ENCODE results near the gene NOL7. TPM values are rescaled to one million over a fixed set of nuclear protein-coding genes. Genes with fewer than 3 reads are reported as not detected.

NOL7 gene
- total RNA-seq, 4 donors from 2014 or later: 108 to 187 (median 125) TPM

DNA sequence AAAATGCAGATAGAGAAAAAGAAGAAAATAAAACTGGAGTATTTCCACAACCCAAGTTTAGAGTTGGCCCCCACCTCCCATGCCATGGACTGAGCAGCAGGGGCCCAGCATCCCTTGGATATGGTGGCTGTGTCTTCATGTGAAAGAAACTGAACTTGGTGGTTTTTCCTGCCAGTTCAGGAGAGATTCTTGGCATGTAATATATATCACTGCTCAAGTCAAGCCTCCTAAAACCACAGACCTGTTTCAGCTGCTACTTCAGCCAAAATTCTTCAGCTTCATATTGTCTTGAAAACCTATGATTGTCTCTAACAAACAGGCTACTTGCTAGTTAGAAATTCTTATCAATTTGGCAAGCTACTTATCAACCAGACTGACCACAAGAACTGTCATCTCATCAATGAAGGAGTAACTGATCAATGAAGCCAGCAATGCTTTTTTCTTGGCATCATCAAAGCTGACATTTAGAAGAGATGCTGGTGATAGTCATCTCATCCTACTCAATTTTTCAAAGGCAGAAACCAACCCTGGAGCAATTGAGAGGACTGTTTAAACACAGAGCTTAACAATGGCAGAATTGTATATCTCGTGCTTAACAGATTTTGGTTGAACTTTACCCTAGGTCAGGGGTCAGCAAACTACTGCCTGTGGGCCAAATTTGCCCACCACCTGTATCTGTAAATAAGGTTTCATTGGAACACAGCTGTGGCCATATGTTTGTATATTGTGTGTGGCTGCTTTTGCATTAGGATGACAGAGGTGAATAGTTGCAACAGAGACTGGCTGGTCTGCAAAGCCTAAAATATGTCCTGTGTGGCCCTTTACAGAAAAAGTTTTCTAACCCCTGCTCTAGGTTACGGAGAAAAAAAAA, 10.4 kb upstream of the NOL7 start:
- TF ChIP-seq, protein P1, sequence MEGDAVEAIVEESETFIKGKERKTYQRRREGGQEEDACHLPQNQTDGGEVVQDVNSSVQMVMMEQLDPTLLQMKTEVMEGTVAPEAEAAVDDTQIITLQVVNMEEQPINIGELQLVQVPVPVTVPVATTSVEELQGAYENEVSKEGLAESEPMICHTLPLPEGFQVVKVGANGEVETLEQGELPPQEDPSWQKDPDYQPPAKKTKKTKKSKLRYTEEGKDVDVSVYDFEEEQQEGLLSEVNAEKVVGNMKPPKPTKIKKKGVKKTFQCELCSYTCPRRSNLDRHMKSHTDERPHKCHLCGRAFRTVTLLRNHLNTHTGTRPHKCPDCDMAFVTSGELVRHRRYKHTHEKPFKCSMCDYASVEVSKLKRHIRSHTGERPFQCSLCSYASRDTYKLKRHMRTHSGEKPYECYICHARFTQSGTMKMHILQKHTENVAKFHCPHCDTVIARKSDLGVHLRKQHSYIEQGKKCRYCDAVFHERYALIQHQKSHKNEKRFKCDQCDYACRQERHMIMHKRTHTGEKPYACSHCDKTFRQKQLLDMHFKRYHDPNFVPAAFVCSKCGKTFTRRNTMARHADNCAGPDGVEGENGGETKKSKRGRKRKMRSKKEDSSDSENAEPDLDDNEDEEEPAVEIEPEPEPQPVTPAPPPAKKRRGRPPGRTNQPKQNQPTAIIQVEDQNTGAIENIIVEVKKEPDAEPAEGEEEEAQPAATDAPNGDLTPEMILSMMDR (IDR thresholded peaks at IDR 0.05): no peak
- TF ChIP-seq EP300 (IDR thresholded peaks at IDR 0.05): no peak
- no peak for TF ChIP-seq POLR2A (IDR thresholded peaks at IDR 0.05)
- H3K4me1 ChIP-seq: no peaks in the 10 kb centered on the region
- DNase-seq (ENCODE audit: low spot score in 2 of 2): no peak
- no peak overlapping the region for H3K27ac ChIP-seq
- H3K9me3 ChIP-seq: no peaks in the 10 kb centered on the region
- 58 to 62% methylated on average over 2 of the region's 2 CpGs for WGBS, 2 donors
- no peaks in the 10 kb centered on the region for H3K27me3 ChIP-seq
- H3K36me3 ChIP-seq: peaks cover 0 to 63% (median 0%) of the 10 kb centered on the region in 3 donors
- no peak overlapping the region for H3K4me3 ChIP-seq

- TF ChIP-seq POLR2A (IDR thresholded peaks at IDR 0.05) (no peak), EP300 (IDR thresholded peaks at IDR 0.05) (no peak)
- TF ChIP-seq, protein P1 (IDR thresholded peaks at IDR 0.05): no peak
- H3K4me1 ChIP-seq: no peaks in the 10 kb centered on the region
- no peak for DNase-seq (ENCODE audit: low spot score in 2 of 2)
- H3K36me3 ChIP-seq: peaks cover 0 to 58% (median 0%) of the 10 kb centered on the region in 3 donors
- H3K4me3 ChIP-seq: no peak overlapping the region
- H3K27ac ChIP-seq: no peak overlapping the region
- H3K27me3 ChIP-seq: no peaks in the 10 kb centered on the region
- no peaks in the 10 kb centered on the region for H3K9me3 ChIP-seq
- 88% methylated on average over 4 of the region's 4 CpGs for WGBS, 2 donors
Measured at GRCh38 chr6:13605634-13606033, 9.5 kb upstream of the NOL7 start.

DNA sequence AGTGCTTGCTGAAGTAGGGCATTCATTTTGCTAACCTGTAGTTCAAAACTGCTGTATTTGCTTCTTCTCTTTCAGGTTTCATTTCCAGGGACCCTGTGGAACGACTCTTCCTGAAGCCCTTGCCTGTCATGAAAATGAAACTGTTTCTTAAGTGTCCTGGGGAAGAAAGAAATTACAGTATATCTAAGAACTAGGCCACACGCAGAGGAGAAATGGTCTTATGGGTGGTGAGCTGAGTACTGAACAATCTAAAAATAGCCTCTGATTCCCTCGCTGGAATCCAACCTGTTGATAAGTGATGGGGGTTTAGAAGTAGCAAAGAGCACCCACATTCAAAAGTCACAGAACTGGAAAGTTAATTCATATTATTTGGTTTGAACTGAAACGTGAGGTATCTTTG, 3.4 kb upstream of the NOL7 start:
- Histone ChIP-seq H3K36me3 (peaks cover 0 to 27% (median 0%) of the 10 kb centered on the region in 3 donors), H3K27me3 (no peaks in the 10 kb centered on the region), H3K4me1 (peaks cover 0 to 22% (median 9%) of the 10 kb centered on the region in 4 donors), H3K27ac (no peak overlapping the region), H3K9me3 (no peaks in the 10 kb centered on the region), H3K4me3 (no peak overlapping the region)
- WGBS, 2 donors: 58 to 73% methylated on average over 4 of the region's 4 CpGs
- DNase-seq (ENCODE audit: low spot score in 2 of 2): no peak
- TF ChIP-seq, protein P1 (IDR thresholded peaks at IDR 0.05): no peak
- TF ChIP-seq POLR2A (IDR thresholded peaks at IDR 0.05) (no peak), EP300 (IDR thresholded peaks at IDR 0.05) (no peak)

DNA sequence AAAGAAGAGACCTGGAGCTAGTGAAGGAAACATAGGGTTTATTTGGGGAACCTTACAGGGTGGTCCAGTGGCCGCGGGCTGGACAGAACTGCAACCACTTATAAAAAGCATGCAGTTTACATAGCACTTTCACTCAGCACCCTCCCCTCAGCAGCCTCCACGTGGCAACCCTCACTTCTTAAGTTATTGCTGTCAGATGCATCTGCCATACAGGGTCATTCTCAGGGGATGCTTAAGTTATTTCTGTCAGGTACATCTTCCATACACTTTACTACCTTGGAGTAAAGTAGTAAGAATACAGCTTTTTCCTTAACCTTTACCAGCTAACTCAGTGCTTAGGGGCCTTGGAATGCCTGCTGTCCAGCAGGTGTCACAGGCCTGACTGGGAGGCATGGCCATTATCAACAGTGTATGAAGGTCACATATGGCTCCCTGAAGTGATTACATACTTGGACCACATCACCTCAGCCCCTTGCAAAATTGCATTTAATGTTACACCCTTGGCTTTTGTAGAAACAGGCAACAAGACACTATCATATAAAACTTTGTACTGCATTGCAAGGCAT, 2.0 kb upstream of the NOL7 start:
- Histone ChIP-seq H3K4me3 (no peak overlapping the region), H3K27me3 (no peaks in the 10 kb centered on the region), H3K27ac (no peak overlapping the region), H3K9me3 (no peaks in the 10 kb centered on the region), H3K4me1 (peaks cover 0 to 34% (median 13%) of the 10 kb centered on the region in 4 donors), H3K36me3 (peaks cover 0 to 27% (median 0%) of the 10 kb centered on the region in 3 donors)
- TF ChIP-seq POLR2A (IDR thresholded peaks at IDR 0.05): no peak
- TF ChIP-seq, protein P1 (IDR thresholded peaks at IDR 0.05): no peak
- no peak for TF ChIP-seq EP300 (IDR thresholded peaks at IDR 0.05)
- WGBS, 2 donors: 63 to 73% methylated on average over 3 of the region's 3 CpGs
- DNase-seq (ENCODE audit: low spot score in 2 of 2): no peak
